Adrenal gland (tissue), 12 donors: ENCODE measurements around the gene C1RL. TPM values are rescaled to one million over a fixed set of nuclear protein-coding genes. Genes with fewer than 3 reads are reported as not detected.

ENCODE experiments used
- DNase-seq, 7 donors: peaks; one replicate each; pipeline ENCODE4 v3.0.0-alpha.2; 2019 to 2020
- H3K27ac ChIP-seq, 5 donors: fragments of 200-600 bp; sonication (generic) in 4 of 5; 1 replicate in 3 of 5; 2 replicates in 2 of 5; pipeline versions ENCODE4 v1.5.1 to v1.8.0; 2016 to 2020; ENCODE audit warnings: mild to moderate bottlenecking in 1 of 5
- H3K27me3 ChIP-seq: fragments of 200-600 bp; 2 replicates; pipeline ENCODE4 v1.8.0; 2021
- H3K36me3 ChIP-seq, 2 donors: fragments of 200-600 bp; replicated peaks in 1 of 2; 1 replicate in 1 of 2; 2 replicates in 1 of 2; pipeline versions ENCODE4 v1.5.1 to v1.8.0; 2018 to 2022
- H3K4me1 ChIP-seq, 2 donors: fragments of 200-600 bp; replicated peaks in 1 of 2; 1 replicate in 1 of 2; 2 replicates in 1 of 2; pipeline versions ENCODE4 v1.5.1 to v1.8.0; 2018 to 2021
- H3K4me3 ChIP-seq, 4 donors: fragments of 200-600 bp; sonication (generic) in 3 of 4; one replicate each; pipeline ENCODE4 v1.5.1; 2016 to 2018
- H3K9me3 ChIP-seq, 3 donors: fragments of 200-600 bp; sonication (generic) in 1 of 3; replicated peaks in 1 of 3; 1 replicate in 2 of 3; 2 replicates in 1 of 3; pipeline versions ENCODE4 v1.5.1 to v1.8.0; 2016 to 2021
- CTCF ChIP-seq, 6 experiments: fragments of 450-650 bp in 4 of 6; fragments of 200-600 bp in 2 of 6; sonication (generic) in 1 of 6; IDR thresholded peaks; 1 replicate in 5 of 6; 2 replicates in 1 of 6; pipeline versions ENCODE4 v1.5.1 to v1.8.0; 2016 to 2021; ENCODE audit warnings: antibody characterized with exemption in 6 of 6, mild to moderate bottlenecking in 2 of 6, moderate library complexity in 1 of 6
- POLR2A ChIP-seq, 2 donors: fragments of 450-650 bp; IDR thresholded peaks; one replicate each; pipeline ENCODE4 v1.6.1; 2017; ENCODE audit warnings: antibody characterized with exemption in 2 of 2, mild to moderate bottlenecking in 2 of 2, moderate library complexity in 1 of 2
- WGBS, 4 donors: extraction: QIAGEN DNeasy Blood & Tissue Kit in 2 of 4; methylation state at CpG; one replicate each; pipeline versions ENCODE4 v1.1.5 to v1.1.7; 2013 to 2017; 5-methylcytosine and 5-hydroxymethylcytosine counted together
- intact Hi-C, 2 donors: fragments of 100-400 bp; cut with DNase I; formaldehyde crosslinking; loops; one replicate each; pipeline versions ENCODE4 v1.14.1 to v1.15.0; 2022 to 2023
- polyA plus RNA-seq, 3 donors: library from polyadenylated mRNA; stranded (reverse); fragments of 200-250 nt in 2 of 3; fragments of 350-450 nt in 1 of 3; fragmentation: Illumina TruSeq in 1 of 3; extraction: RNeasy Lipid Tissue Mini Kit (QIAGEN cat#74804) in 1 of 3; gene quantifications; one replicate each; pipeline ENCODE4 v1.2.3, GENCODE V29; 2013 to 2014
- total RNA-seq, 9 donors: library from RNA; depleted of rRNA in 4 of 9; stranded (reverse); fragments of >200 nt in 4 of 9; fragments of 120-200 nt in 1 of 9; fragmentation: NEBNext Ultra II Directional in 1 of 9; extraction: Animal tissue kit (Norgen Biotek cat#: 25700) in 1 of 9; gene quantifications; one replicate each; pipeline versions ENCODE4 v1.1.0 to v1.2.4, GENCODE V29; 2013 to 2023
- donor health status: healthy with polysubstance abuse.
- donor health status: Bipolar disorder and iron deficiency.
- donor health status: DM: yes; HTN: yes; CAD: no.
- donor health status: DM: no; HTN: no; CAD: no.
- donor health status: DM: no; HTN: no; CAD: no.
- donor health status: DM: yes; HTN: yes; CAD: no.

Gene C1RL
- total and polyA plus RNA-seq, 12 donors = 33.3 to 407 (median 157) TPM

DNA sequence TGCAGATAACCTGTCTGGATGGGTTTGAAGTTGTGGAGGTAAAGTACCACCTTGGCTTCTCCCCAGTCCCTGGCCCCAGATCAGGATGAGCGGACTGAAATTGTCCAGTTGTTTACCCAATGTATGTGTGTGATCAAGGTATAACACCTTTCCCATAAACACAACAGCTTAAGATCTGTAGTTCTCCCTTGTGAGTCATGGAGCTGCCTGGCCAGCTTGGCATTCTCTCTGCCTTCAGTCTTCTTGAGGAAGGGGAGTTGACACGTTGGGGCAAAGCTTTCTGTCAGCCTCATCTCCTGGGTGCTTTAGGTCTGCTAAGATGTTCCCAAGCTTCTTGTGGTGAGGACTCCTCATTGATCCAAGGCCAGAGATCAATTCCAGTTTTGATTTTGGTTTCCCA is 42.4 kb downstream of the C1RL start:
- Histone ChIP-seq H3K4me1 (no peaks in the 10 kb centered on the region), H3K27me3 (no peaks in the 10 kb centered on the region), H3K9me3 (no peaks in the 10 kb centered on the region), H3K27ac (no peak overlapping the region), H3K36me3 (no peaks in the 10 kb centered on the region), H3K4me3 (no peak overlapping the region)
- whole genome bisulfite sequencing, 4 donors = 79 to 95% (median 87%) methylated on average over 2 of the region's 2 CpGs
- DNase-seq = no peak
- intact Hi-C loops = no loop called here
- TF ChIP-seq CTCF (IDR thresholded peaks at IDR 0.05) = no peak
- no peak for TF ChIP-seq POLR2A (IDR thresholded peaks at IDR 0.05)

DNA sequence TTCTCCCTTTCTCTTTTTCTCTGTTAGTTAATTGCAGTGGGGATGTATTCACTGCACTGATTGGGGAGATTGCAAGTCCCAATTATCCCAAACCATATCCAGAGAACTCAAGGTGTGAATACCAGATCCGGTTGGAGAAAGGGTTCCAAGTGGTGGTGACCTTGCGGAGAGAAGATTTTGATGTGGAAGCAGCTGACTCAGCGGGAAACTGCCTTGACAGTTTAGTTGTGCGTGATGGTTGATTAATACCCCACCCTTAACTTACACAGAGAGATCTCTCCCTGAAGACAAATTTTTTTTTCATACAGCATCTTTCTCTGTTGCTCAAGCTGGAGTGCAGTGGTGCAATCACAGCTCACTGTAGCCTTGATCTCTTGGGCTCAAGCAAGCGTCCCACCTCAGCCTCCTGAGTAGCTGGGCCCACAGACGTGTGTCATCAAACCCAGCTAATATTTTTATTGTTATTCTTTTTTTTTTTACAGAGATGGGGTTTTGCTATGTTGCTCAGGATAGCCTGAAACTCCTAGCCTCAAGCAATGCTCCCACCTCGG is 43.9 kb downstream of the C1RL start:
- Histone ChIP-seq H3K27me3 (no peaks in the 10 kb centered on the region), H3K4me3 (no peak overlapping the region), H3K4me1 (peaks cover under 1 to 5% of the 10 kb centered on the region in 2 donors), H3K36me3 (no peaks in the 10 kb centered on the region), H3K27ac (no peak overlapping the region), H3K9me3 (no peaks in the 10 kb centered on the region)
- intact Hi-C loops = no loop called here
- no peak for TF ChIP-seq POLR2A (IDR thresholded peaks at IDR 0.05)
- TF ChIP-seq CTCF (IDR thresholded peaks at IDR 0.05) = no peak
- no peak for DNase-seq
- 85 to 89% (median 86%) methylated on average over 7 of the region's 7 CpGs for WGBS, 4 donors

- Histone ChIP-seq H3K9me3 (no peaks in the 10 kb centered on the region), H3K4me1 (peaks cover 6 to 11% of the 10 kb centered on the region in 2 donors), H3K36me3 (no peaks in the 10 kb centered on the region), H3K27me3 (no peaks in the 10 kb centered on the region), H3K4me3 (no peak overlapping the region), H3K27ac (no peak overlapping the region)
- TF ChIP-seq CTCF (IDR thresholded peaks at IDR 0.05) (no peak), POLR2A (IDR thresholded peaks at IDR 0.05) (no peak)
- DNase-seq = no peak
- WGBS, 4 donors = 75 to 86% (median 81%) methylated on average over 3 of the region's 3 CpGs
- intact Hi-C loops = no loop called here
These were observed 44.5 kb downstream of the C1RL start for GRCh38 chr12:7064516-7064915.

GRCh38 chr12:7061596-7061995 is 47.4 kb downstream of the C1RL start:
- DNase-seq = no peak
- WGBS, 4 donors = 92 to 96% (median 93%) methylated on average over 7 of the region's 7 CpGs
- TF ChIP-seq POLR2A (IDR thresholded peaks at IDR 0.05) = no peak
- TF ChIP-seq CTCF (IDR thresholded peaks at IDR 0.05) = no peak
- no peaks in the 10 kb centered on the region for H3K36me3 ChIP-seq
- peak overlapping the region in 1 of 4 donors; percentile 42 for H3K4me3 ChIP-seq
- H3K4me1 ChIP-seq = peaks cover 6 to 13% of the 10 kb centered on the region in 2 donors
- peak overlapping the region in 2 of 5 donors; percentile 86 to 88 for H3K27ac ChIP-seq
- no peaks in the 10 kb centered on the region for H3K27me3 ChIP-seq
- no peaks in the 10 kb centered on the region for H3K9me3 ChIP-seq
- intact Hi-C loops = no loop called here
